ENCODE results near the gene PCP4.

The PCP4 gene

GRCh38 chr21:39867198-39867650 lies at the start of gene PCP4:
TSS of gene PCP4 (plus strand) at chr21:39867438. CDS start at chr21:39867502, 64 bp downstream.
- peak; percentile 83 for DNase-seq (ENCODE audit: low spot score)

- DNase-seq (ENCODE audit: low spot score) = no peak
Measured at GRCh38 chr21:39818557-39818956, 48.7 kb upstream of the PCP4 start.

- DNase-seq (ENCODE audit: low spot score) = no peak
Measured at GRCh38 chr21:39822042-39822441, 45.2 kb upstream of the PCP4 start.

- no peak for DNase-seq (ENCODE audit: low spot score)
Measured at GRCh38 chr21:39825250-39825649, 42.0 kb upstream of the PCP4 start.

GRCh38 chr21:39834543-39834942 lies 32.7 kb upstream of the PCP4 start:
- DNase-seq (ENCODE audit: low spot score) = no peak

GRCh38 chr21:39837861-39838359 lies 29.3 kb upstream of the PCP4 start:
- no peak for DNase-seq (ENCODE audit: low spot score)

- no peak for DNase-seq (ENCODE audit: low spot score)
Measured at GRCh38 chr21:39840373-39841097, 26.7 kb upstream of the PCP4 start.

- DNase-seq (ENCODE audit: low spot score) = no peak
Measured at GRCh38 chr21:39842741-39843459, 24.3 kb upstream of the PCP4 start.

- no peak for DNase-seq (ENCODE audit: low spot score)
Measured at GRCh38 chr21:39843483-39843882, 23.8 kb upstream of the PCP4 start.

GRCh38 chr21:39843916-39844315 lies 23.3 kb upstream of the PCP4 start:
- DNase-seq (ENCODE audit: low spot score) = no peak

GRCh38 chr21:39845571-39846130 lies 21.6 kb upstream of the PCP4 start:
- no peak for DNase-seq (ENCODE audit: low spot score)

- DNase-seq (ENCODE audit: low spot score) = no peak
Measured at GRCh38 chr21:39847877-39848276, 19.4 kb upstream of the PCP4 start.

- DNase-seq (ENCODE audit: low spot score) = no peak
Measured at GRCh38 chr21:39849014-39849655, 18.1 kb upstream of the PCP4 start.

- DNase-seq (ENCODE audit: low spot score) = no peak
Measured at GRCh38 chr21:39850333-39850732, 16.9 kb upstream of the PCP4 start.

GRCh38 chr21:39851002-39851618 lies 16.1 kb upstream of the PCP4 start:
- no peak for DNase-seq (ENCODE audit: low spot score)

- DNase-seq (ENCODE audit: low spot score) = no peak
Measured at GRCh38 chr21:39852021-39852721, 15.1 kb upstream of the PCP4 start.

- no peak for DNase-seq (ENCODE audit: low spot score)
Measured at GRCh38 chr21:39852726-39853500, 14.3 kb upstream of the PCP4 start.

GRCh38 chr21:39854572-39854971 lies 12.7 kb upstream of the PCP4 start:
- no peak for DNase-seq (ENCODE audit: low spot score)

- no peak for DNase-seq (ENCODE audit: low spot score)
Measured at GRCh38 chr21:39855595-39855994, 11.6 kb upstream of the PCP4 start.

GRCh38 chr21:39860600-39860999 lies 6.6 kb upstream of the PCP4 start:
- no peak for DNase-seq (ENCODE audit: low spot score)

- DNase-seq (ENCODE audit: low spot score) = no peak
Measured at GRCh38 chr21:39863111-39863510, 4.1 kb upstream of the PCP4 start.
